Stimulated activated CD8-positive, alpha-beta memory T cell treated with anti-CD3 and anti-CD28 coated beads, Interleukin-2, amount 100 ng/mL, for 1 hour (primary cell): ENCODE data around the gene CASK.

Source experiments
- DNase-seq, 2 donors: peaks; one replicate each; pipeline ENCODE4 v3.0.0-alpha.2; 2020; ENCODE audit warnings: low read depth in 2 of 2

The CASK gene

DNA sequence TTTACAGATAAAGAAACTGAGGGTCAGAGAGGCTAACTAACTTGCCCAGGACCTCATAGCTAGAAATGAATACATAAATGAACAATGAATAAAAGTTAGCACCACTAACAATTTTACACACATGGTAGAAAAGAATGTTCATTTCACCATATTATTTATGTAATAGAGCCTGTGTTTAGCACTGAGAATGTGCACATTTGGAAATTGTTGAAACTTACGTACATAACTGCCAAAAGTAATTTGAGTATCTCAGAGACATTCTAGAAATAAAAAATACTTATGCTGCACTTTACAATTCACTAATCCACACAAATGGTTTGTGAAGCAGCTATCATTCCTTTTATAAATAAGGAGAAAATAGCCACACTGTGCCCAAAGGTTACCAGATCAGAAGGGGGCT, 9.9 kb downstream of the CASK start:
- no peak for DNase-seq

DNA sequence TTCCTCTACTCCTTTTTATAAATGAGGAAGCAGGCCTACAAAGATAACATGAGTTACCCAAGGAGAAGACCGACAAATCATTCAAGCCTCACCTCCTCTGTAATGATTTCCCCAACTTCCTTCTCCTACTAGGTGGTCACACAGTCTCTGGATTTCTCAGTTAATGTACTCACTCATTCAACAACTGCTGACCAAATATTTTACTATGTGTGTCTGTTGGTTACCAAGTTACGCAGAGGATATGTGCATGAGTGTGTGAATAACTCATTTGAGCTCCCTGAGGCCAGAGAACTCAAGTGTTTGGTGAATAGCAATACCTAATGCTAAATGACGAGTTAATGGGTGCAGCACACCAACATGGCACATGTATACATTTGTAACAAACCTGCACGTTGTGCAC, 10.4 kb downstream of the CASK start:
- DNase-seq: no peak

DNA sequence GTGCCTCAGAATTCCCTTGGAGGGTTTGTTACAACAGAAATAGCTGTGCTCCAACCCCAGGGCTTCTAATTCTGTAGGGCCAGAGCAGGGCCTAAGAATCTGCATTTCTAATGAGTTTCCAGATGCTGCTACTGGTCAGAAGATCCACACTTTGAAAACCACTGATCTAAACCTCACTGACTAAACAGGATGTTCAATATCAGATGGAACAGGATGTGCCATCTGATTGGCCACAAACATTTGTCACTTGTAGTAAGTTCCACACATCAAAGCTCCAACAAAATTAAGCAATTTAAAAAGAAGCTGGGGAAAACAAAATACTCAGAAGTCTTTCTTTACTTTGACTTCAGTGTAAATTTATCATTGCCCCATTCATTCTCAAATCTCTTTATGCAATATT, 14.3 kb downstream of the CASK start:
- DNase-seq: no peak

DNA sequence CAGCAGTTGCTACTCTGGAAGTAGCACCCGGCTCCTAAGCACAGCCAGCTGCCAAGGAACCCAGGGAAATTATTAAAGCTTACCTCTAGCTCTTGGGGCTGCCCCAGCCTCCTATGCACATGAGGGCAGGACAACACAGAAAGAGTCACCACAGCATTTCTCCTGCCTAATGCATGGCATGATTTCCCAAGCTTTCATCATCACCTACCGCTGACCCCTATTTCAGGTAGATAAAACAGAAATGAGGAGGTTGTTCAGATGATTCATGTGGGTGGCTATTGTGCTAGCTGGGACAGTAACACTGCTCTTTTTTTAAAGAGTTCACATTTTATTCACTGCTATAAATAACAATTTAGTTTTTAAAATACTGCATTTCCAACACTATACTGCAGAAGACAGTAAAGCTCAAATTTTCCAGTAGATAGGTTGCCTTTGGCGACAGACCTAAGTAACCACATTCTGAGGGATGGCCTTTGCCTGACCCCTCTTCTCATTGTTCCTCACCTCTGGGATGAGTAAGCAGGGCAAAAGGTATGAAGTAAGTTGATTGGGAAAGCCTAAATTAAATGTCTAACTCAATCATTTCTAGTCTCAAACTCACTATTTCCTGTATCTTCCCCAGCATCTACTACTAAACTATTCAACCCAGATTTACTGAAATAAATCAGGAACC, 16.7 kb downstream of the CASK start:
- no peak for DNase-seq

DNA sequence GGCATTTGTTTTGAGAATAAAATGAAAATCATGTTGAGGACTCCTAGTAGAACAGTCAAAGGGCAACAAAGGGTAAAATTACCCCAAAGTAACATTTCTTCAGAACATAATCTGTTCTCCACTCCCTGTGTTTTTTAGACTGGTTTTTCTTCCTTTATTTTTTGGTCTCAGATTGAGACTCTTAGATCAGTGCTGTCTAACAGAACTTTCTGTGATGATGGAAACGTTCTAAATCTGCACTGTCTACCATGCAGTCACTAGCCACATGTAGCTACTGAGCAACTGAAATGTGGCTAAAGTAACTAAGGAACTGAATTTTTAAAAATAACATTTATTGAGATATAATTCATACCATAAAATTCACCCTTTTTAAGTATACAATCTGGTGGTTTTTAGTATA, 19.8 kb downstream of the CASK start:
- DNase-seq: no peak

DNA sequence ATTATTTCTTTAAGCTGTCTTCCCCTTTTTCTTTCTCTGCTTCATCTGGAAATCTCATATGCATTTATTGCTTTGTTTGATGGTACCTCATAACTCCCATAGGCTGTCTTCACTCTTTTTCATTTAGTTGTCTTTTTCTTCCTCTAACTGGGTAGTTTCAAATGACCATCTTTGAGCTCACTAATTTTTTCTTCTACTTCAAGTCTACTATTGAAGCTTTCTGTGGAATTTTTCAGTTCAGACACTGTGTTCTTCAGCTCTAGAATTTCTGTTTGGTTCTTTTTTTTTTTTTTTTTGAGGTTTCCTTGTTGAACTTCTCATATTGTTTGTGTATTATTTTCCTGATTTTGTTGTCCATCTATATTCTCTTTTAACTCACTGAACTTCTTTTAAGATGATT, 23.0 kb downstream of the CASK start:
- DNase-seq: no peak

DNA sequence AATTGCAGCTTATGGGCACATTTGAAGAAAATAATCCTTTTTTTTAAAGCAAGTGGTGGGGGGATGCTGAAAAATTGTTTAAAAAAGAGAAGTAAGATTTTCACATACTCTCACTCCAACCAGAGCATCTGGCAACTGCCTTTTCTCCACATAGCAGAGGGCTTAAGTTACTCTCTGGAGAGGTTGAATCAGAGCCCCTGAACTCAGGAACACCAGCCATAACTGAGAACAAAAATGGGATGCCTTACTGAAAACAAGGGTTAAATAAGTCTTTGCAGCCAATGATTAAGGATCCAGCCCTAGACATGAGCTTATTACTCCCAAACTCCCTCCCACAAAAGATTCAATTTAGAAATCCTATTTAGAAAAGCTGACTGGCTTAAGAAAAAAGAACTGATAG, 27.5 kb downstream of the CASK start:
- DNase-seq: no peak

DNA sequence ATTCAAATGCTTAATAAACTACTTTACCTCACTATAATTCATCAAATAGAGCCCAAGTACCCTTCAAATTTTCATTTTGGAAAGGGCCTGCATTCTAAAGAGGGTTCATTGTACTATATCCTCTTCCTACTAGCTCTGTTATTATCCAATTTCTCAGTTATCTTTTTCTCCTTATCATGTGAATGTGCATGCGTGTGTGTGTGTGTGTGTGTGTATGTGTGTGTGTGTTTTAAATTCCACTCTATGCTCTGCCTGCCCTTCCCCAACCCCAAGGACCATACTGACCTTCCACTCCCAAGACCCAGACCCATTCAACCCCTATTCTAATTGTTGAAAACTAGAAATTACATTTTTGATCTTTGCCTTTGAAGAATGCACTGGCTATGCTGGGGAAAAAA, 33.3 kb downstream of the CASK start:
- no peak for DNase-seq

DNA sequence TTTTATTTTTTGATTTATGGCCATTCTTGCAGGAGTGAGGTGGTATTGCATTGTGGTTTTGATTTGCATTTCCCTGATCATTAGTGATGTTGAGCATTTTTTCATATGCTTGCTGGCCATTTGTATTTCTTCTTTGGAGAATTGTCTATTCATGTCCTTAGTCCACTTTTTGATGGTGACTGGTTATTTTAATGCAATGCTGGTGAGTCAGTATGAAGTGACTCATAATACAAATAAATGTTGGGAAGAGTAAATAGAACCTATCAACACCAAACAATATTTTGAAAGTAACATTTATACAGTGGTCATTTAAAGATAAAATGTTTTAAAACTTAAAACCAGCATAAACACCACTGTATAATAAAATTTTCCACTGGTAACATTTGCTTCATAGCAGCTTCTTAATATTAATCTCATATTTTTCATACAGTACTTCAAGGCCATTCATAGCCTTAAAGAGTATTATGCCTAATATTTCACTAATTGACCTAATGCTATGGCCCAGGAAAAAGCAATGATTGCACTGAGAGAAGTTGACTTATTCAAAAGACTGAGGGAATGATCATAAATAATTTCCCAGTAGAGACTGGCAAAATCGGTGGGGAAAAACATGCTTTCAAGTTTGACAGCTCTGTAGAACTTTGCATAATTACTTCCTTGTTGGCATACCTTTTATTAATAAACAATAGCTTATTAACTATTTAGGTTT, 33.9 kb downstream of the CASK start:
- DNase-seq: no peak

DNA sequence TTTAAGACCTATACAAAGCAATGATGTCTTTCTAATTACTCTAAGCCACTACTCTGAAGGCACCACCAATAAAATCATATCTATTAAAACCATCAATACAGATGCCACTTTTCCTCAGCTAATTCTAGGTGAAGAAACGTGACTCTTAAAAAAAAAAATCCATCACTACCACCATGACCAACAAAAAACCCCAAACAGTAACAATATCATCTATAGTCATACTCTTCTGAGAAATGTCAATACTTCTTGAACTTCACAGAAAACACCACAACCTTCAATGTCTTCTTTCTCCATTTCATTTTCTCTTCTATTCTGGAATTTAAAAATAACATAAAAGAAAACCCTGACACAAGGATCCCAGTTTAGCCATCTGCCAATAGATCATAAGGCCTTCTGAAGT, 35.7 kb downstream of the CASK start:
- no peak for DNase-seq

DNA sequence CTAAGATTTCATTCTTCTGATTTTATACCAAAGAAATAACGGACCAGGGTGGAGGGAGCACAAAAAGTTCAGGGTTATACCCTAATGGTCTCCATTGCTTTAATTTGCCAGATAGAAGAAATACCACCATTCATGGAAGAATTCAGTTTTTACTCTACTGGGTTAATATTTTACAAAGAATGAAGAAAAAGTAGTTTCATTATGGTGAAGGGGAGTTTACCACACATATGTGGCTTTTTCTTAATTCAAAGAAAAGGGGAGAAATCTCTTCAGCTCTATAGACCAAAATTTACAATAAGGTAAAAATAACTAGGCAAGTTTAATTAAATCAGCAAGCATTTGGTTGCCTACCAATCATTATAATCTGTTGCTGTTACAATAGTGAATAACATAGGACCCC, 37.6 kb downstream of the CASK start:
- DNase-seq: no peak

DNA sequence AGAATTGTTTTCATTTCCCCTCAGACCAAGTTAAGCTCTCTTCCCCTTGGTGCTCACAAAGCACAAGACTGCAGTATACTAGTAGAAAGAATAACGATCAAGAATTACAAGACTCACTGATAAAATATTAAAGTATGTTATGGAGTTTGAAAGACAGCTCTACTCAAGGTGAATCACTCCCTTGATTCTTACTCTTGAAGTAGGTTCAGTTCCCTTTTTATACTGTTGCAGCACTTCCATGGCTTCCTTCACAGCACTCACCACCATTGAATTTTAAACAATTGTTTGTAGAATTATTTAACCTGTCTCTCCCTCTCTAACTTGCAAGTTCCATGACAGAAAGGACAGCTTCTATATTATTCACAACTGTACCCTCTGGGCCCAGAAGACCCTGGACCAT, 42.2 kb downstream of the CASK start:
- no peak for DNase-seq

DNA sequence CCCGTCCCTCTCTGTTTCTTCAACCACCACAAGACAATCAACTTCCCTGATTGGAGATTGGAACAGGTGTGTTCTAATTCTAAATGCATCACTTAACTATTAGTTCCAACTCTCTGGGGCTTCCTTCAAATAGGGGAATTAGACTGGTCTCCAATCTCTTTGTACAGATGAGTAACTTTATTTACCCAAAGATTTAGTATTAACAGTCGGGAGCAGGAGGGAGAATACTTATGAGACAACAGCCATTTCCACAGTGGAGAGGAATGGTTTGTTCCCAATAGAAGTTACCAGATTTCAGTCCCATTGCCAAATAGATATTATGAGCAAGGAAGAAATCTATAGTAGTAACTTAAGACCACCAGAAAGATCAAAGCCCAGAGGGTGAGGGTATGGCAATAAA, 46.2 kb downstream of the CASK start:
- DNase-seq: no peak

DNA sequence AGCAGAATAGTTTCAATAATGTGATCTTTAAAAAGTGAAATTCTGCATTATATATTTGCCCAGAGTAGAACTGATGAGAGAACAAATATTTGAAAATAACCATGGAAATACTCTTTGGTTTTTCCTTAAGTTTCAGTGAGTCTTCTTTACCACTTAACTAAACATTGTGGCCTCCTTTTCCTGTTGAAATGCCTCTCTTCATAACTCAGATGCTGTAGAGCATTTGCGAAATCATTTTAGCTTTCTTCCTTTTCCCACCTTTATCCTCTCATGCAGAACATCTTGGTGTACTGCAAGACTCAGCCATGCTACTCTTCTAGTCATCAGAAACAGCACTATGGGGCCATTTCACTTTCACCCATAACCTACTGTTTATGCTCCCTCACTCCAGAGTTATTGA, 48.2 kb downstream of the CASK start:
- no peak for DNase-seq

DNA sequence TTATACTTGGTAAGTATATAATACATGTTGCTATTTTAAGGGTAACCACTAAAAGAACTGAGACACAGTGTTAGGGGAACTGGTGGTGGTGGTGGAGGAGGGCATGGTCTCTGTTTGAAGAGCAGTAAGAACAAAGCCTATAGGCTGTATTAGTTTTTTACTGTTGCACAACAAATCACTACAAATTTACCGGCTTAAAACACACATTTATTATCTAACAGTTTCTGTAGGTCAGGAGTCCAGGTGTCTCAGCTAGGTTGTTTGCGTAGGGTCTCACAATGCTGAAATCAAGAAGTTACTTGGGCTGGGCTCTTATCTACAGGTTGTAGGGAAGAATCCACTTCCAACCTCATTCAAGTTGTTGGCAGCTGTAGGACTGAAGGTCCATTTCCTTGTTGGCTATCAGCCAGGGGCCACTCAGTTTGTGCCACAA, 52.6 kb downstream of the CASK start:
- no peak for DNase-seq

DNA sequence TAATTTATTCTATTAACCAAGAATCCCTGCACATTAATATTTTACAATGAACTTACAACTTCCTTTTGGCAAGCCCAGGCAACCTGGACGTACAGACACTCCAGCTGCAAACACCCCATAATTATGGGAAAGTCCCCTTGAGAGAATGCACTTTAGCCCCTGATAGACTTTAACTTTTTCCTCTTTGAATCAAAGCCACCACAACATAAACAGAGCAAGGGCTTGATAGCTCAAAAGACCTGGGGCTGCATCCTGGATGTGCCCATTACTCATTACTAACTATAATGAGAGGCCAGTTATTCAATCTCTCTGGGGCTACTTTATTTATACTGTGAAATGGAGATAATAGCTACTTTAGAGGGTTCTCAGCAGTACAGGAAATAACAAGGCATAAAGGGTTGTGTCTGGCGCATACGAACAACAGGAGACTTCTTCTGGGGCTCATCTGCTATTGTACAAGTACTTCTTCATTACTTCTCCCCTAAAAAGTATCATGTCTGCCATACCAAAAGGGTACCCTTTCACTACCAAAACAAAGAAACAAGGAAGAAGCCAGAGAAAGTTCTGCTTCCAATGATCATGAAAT, 54.9 kb downstream of the CASK start:
- no peak for DNase-seq

DNA sequence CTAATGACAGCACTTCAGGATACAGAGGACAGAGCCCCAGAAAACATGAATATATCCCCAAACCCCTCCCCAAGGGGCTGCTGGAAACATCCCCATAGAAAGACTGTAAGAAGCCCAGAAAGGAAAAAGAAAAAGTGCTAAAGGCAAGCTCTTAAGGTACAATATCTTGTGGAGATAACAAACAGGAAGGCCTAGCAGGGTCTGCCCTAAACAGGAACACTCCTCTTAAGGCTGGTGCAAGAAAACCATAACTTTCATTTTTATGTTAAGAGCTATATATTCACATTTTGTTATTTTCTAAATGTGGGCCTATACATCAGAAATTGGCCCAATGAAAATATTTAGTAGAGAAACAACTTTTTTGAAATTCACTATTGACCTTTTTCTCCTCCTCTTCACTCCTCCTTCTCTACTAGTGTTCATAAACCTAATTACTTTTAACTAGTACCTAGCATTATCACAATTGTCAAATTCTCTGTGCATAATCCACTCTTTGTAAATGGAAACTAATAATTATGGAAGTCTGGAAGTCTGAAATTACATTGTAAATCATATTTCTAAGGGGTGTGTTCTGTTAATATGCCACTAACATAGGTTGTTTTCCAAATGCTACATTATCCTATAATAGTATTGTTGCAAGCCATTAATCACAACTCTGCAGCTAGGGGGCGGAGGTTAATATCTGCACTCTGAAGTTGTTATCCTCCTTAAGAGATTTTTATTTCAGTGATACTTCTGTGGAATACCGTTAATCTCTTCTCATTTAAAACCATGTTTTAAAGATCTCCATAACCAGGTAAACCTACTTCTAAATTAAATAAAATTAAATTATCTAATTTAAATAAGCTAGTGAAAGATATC, 59.8 kb downstream of the CASK start:
- no peak for DNase-seq

DNA sequence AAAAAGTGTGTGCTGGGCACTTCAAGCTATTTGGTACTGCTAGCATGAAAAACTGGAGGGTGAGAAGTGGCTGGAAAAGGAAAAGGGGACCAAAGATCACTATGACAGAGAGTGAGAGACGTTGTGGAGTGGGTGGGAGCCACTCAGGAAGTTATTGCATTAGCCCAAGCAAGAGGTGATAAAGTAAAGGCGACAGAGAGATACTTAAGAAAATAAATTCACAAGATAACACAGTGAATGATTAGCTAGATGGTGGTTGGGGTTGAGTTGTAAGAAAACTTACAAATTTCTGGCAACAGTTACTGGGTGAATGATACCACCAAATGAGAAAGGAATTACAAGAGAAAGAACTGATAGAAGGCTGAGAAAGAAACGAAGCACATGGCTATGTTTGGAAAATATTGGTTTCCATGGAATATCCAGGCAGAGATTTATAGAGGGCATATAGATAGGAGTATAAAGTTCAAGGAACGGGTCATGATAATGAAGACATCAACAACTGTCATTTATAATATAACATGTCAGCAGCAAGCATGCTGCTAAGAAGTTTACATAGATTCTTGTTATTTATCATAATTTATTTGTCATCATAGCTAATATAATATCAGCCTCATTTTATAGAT, 60.7 kb downstream of the CASK start:
- no peak for DNase-seq

DNA sequence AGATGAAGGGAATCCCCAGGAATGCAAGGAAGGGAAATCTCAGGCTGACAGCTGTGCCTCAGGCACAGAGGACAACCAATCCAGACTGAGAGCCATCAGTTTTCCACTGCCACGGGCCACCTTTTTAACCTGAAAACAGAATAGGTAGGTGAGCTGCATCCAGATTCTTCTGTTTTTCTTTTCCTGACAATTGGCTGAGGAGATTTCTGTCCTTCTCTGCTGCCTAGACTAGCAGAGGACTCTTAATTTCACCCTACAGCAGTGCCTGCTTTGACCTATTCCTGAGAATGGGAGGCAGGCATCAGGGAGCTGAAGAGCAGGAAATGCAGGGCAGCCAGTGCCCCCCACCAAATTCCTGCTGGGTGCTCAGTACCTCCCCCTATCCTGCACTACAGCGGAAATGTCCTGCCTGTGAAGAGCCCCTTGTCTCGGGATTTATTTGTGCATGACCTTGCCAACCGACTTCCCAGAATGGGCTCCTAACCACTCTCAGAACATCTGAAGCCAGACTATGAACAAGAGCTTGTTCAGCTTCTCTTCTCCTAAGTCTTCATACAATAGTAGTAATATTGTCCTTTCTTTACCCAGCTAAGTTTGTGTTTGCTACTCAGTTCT, 65.1 kb downstream of the CASK start:
- DNase-seq: no peak

DNA sequence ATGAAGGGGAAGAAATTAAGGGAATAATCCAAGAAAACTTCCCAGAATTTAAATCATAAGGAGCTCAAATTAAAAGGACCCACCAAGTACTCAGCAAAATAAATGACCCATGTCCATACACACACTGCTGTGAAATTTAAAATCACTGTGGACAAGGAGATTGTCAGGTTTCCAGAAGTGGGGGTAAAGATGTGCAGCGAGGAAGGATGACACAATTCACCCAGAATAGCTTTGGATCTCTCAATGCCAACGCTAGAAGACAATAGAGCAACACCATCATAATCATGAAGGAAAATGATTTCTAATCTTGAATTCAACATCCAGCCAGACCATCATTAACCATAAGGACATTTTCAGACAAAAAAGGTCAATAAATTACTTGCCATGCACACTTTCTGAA, 65.7 kb downstream of the CASK start:
- DNase-seq: no peak

DNA sequence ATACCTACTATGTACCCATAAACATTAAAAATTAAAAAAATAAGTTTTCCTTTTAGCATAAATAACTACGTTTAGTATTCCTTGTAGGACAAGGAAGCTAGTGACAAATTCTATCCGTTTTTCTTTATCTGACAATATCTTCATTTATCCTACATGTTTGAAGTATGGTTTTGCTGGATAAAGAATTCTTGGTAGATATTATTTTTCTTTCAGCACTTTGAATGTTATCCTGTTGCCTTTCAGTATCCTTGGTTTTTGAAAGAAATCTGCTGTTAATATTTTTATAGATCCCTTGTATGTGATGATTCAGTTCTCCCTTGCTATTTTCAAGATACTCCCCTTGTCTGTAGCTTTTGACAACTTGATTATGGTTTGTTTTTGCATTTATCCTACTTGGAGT, 76.6 kb downstream of the CASK start:
- no peak for DNase-seq
